CD4-positive, alpha-beta T cell (primary cell): ENCODE data around the gene LTA. TPM values are rescaled to one million over a fixed set of nuclear protein-coding genes. Genes with fewer than 3 reads are reported as not detected.
A peak's percentile ranks its signal among the peaks of the same experiment; 100 is the strongest.

Experiments
- ATAC-seq: fragments of 200-7000 bp; cut with Tn5 transposase; one replicate; pipeline ENCODE4 v1.10.0; 2022; ENCODE audit warnings: mild to moderate bottlenecking; ENCODE audit not compliant: poor library complexity
- CTCF ChIA-PET: fragments of 350-600 bp; sonication (Branson Sonifier 250); formaldehyde crosslinking; loops from one replicate; lab custom pipeline; 2021; ENCODE audit warnings: antibody characterized with exemption, inconsistent platforms; lab: Charles Lee
- POLR2A ChIA-PET: fragments of 350-600 bp; sonication (Branson Sonifier 250); formaldehyde crosslinking; loops from one replicate; lab custom pipeline; 2021; ENCODE audit warnings: antibody characterized with exemption, inconsistent platforms; lab: Charles Lee
- DNase-seq, 14 experiments: peaks; one replicate each; pipeline ENCODE4 v3.0.0-alpha.2; 2013 to 2020; ENCODE audit warnings: mixed read lengths in 2 of 14
- H3K27ac ChIP-seq, 2 donors: one replicate each; pipeline versions ENCODE4 v1.5.1 to v1.7.0; 2013; ENCODE audit warnings: low read length in 2 of 2, low read depth in 1 of 2, mild to moderate bottlenecking in 1 of 2
- H3K27me3 ChIP-seq, 2 experiments: 1 replicate in 1 of 2; 2 replicates in 1 of 2; pipeline versions ENCODE4 v1.6.1 to v1.7.0; 2013; ENCODE audit warnings: low read length in 2 of 2, control low read depth in 1 of 2, mild to moderate bottlenecking in 1 of 2, moderate library complexity in 1 of 2; ENCODE audit not compliant: insufficient read depth in 2 of 2, control insufficient read depth in 1 of 2
- H3K36me3 ChIP-seq: one replicate; pipeline ENCODE4 v1.6.1; 2013; ENCODE audit warnings: low read length, control low read depth; ENCODE audit not compliant: insufficient read depth
- H3K4me1 ChIP-seq: one replicate; pipeline ENCODE4 v1.6.1; 2013; ENCODE audit warnings: low read length, control low read depth; ENCODE audit not compliant: insufficient read depth
- H3K4me3 ChIP-seq: one replicate; pipeline ENCODE4 v1.5.1; 2013; ENCODE audit warnings: mild to moderate bottlenecking, low read length, moderate library complexity
- H3K9me3 ChIP-seq, 2 experiments: 1 replicate in 1 of 2; 2 replicates in 1 of 2; pipeline versions ENCODE4 v1.6.1 to v1.7.0; 2013; ENCODE audit warnings: low read length in 2 of 2, mild to moderate bottlenecking in 2 of 2, control low read depth in 1 of 2, moderate library complexity in 1 of 2; ENCODE audit not compliant: control insufficient read depth in 1 of 2, insufficient read depth in 1 of 2
- H3K27ac Mint-ChIP-seq: one replicate; pipeline ENCODE4 v1.8.0; 2020; ENCODE audit warnings: mixed read lengths
- H3K27me3 Mint-ChIP-seq: one replicate; pipeline ENCODE4 v1.8.0; 2021; ENCODE audit warnings: mixed read lengths
- H3K36me3 Mint-ChIP-seq: one replicate; pipeline ENCODE4 v1.8.0; 2021; ENCODE audit warnings: low read depth, mixed read lengths
- H3K4me1 Mint-ChIP-seq: one replicate; pipeline ENCODE4 v1.8.0; 2021; ENCODE audit warnings: low read depth, mixed read lengths
- H3K4me3 Mint-ChIP-seq: one replicate; pipeline ENCODE4 v1.8.0; 2020; ENCODE audit warnings: mild to moderate bottlenecking, mixed read lengths
- H3K9me3 Mint-ChIP-seq: one replicate; pipeline ENCODE4 v1.8.0; 2020; ENCODE audit warnings: mixed read lengths
- CTCF ChIP-seq: fragments of 200-600 bp; IDR thresholded peaks from one replicate; pipeline ENCODE4 v1.8.0; 2022; ENCODE audit warnings: antibody characterized with exemption, mild to moderate bottlenecking
- intact Hi-C, 2 experiments: fragments of 100-400 bp; cut with DNase I in 1 of 2; cut with micrococcal nuclease in 1 of 2; formaldehyde crosslinking; loops; one replicate each; pipeline versions ENCODE4 v1.15.1 to v1.9.0; 2023 to 2025; cut with DNase I, micrococcal nuclease
- total RNA-seq, 174 experiments: library from RNA in 2 of 174; stranded (reverse) in 2 of 174; gene quantifications; one replicate each; pipeline ENCODE4 v1.2.3 and lab custom pipeline; 2021 to 2026

Gene LTA
- total RNA-seq, 2 experiments from 2014 or later, result 15.4 to 16.7 TPM

GRCh38 chr6:31575952-31576685 is 4.0 kb downstream of the LTA start:
- no peak for TF ChIP-seq CTCF

DNA sequence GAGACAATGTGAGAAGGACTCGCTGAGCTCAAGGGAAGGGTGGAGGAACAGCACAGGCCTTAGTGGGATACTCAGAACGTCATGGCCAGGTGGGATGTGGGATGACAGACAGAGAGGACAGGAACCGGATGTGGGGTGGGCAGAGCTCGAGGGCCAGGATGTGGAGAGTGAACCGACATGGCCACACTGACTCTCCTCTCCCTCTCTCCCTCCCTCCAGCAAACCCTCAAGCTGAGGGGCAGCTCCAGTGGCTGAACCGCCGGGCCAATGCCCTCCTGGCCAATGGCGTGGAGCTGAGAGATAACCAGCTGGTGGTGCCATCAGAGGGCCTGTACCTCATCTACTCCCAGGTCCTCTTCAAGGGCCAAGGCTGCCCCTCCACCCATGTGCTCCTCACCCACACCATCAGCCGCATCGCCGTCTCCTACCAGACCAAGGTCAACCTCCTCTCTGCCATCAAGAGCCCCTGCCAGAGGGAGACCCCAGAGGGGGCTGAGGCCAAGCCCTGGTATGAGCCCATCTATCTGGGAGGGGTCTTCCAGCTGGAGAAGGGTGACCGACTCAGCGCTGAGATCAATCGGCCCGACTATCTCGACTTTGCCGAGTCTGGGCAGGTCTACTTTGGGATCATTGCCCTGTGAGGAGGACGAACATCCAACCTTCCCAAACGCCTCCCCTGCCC is 4.9 kb downstream of the LTA start:
- Histone ChIP-seq H3K4me1 (peaks cover 83% of the 10 kb centered on the region), H3K9me3 (no peaks in the 10 kb centered on the region), H3K36me3 (peaks cover 41% of the 10 kb centered on the region), H3K27me3 (no peaks in the 10 kb centered on the region), H3K4me3 (peak overlapping the region; percentile 75), H3K27ac (peak overlapping the region; percentile 84 to 87)
- H3K27ac Mint-ChIP-seq, result peak overlapping the region; percentile 95
- intact Hi-C loops, result loop anchor here in 1 of 2 experiments (2.0 kb wide), 1 partner anchor 14 kb away; no protein-coding TSS in a partner anchor
- peak overlapping the region; percentile 95 for H3K4me3 Mint-ChIP-seq
- H3K9me3 Mint-ChIP-seq, result no peaks in the 10 kb centered on the region
- peak in 6 of 14 experiments; percentile 31 to 91 (median 57) for DNase-seq
- POLR2A ChIA-PET, result interaction anchor here (0.9 to 34.9 kb wide), 8 partner anchors 6 to 380 kb away, joined by 3 to 1160 read pairs (median 26); partner anchors contain the start of genes ATP6V1G2, BAG6, DDX39B and LST1
- H3K36me3 Mint-ChIP-seq, result peaks cover 67% of the 10 kb centered on the region
- TF ChIP-seq CTCF, result no peak
- CTCF ChIA-PET, result interaction anchor here (1.0 to 16.9 kb wide), 6 partner anchors 9 to 84 kb away, joined by 3 to 353 read pairs (median 6); partner anchors contain the start of genes ATP6V1G2, LST1, NCR3 and NFKBIL1
- ATAC-seq, result no peak
- H3K4me1 Mint-ChIP-seq, result peaks cover 86% of the 10 kb centered on the region
- H3K27me3 Mint-ChIP-seq, result no peaks in the 10 kb centered on the region

More at GRCh38 chr6:31575952-31576685, 4.0 kb downstream of the LTA start:
- H3K9me3 Mint-ChIP-seq, result no peaks in the 10 kb centered on the region
- peaks cover 91% of the 10 kb centered on the region for H3K4me1 Mint-ChIP-seq
- H3K9me3 ChIP-seq, result no peaks in the 10 kb centered on the region
- peak overlapping the region; percentile 95 for H3K4me3 Mint-ChIP-seq
- ATAC-seq (no peak), DNase-seq (peak in 1 of 14 experiments; percentile 42)
- H3K4me1 ChIP-seq, result peaks cover 92% of the 10 kb centered on the region
- POLR2A ChIA-PET, result interaction anchor here (1.0 to 34.9 kb wide), 8 partner anchors 5 to 379 kb away, joined by 3 to 1160 read pairs (median 26); partner anchors contain the start of genes ATP6V1G2, BAG6, DDX39B and LST1
- CTCF ChIA-PET, result interaction anchor here (1.2 to 16.9 kb wide), 4 partner anchors 10 to 83 kb away, joined by 3 to 353 read pairs (median 87); partner anchors contain the start of genes ATP6V1G2, LST1, NCR3 and NFKBIL1
- H3K36me3 ChIP-seq, result peaks cover 37% of the 10 kb centered on the region
- no peaks in the 10 kb centered on the region for H3K27me3 ChIP-seq
- H3K36me3 Mint-ChIP-seq, result peaks cover 57% of the 10 kb centered on the region
- peak overlapping the region; percentile 95 for H3K27ac Mint-ChIP-seq
- H3K27me3 Mint-ChIP-seq, result no peaks in the 10 kb centered on the region
- peak overlapping the region; percentile 84 to 87 for H3K27ac ChIP-seq
- intact Hi-C loops, result loop anchor here in 1 of 2 experiments (2.0 kb wide), 1 partner anchor 13 kb away; no protein-coding TSS in a partner anchor
- peak overlapping the region; percentile 75 for H3K4me3 ChIP-seq

DNA sequence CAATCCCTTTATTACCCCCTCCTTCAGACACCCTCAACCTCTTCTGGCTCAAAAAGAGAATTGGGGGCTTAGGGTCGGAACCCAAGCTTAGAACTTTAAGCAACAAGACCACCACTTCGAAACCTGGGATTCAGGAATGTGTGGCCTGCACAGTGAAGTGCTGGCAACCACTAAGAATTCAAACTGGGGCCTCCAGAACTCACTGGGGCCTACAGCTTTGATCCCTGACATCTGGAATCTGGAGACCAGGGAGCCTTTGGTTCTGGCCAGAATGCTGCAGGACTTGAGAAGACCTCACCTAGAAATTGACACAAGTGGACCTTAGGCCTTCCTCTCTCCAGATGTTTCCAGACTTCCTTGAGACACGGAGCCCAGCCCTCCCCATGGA is 5.5 kb downstream of the LTA start:
- Mint-ChIP-seq H3K27me3 (no peaks in the 10 kb centered on the region), H3K4me3 (peak overlapping the region; percentile 95), H3K27ac (peak overlapping the region; percentile 95), H3K36me3 (peaks cover 68% of the 10 kb centered on the region), H3K4me1 (peaks cover 86% of the 10 kb centered on the region), H3K9me3 (no peaks in the 10 kb centered on the region)
- Histone ChIP-seq H3K27me3 (no peaks in the 10 kb centered on the region), H3K36me3 (peaks cover 41% of the 10 kb centered on the region), H3K4me1 (peaks cover 81% of the 10 kb centered on the region), H3K9me3 (no peaks in the 10 kb centered on the region), H3K4me3 (peak overlapping the region; percentile 75), H3K27ac (peak overlapping the region; percentile 84 to 87)
- no peak for TF ChIP-seq CTCF
- ChIA-PET CTCF (interaction anchor here (1.0 to 16.9 kb wide), 6 partner anchors 9 to 84 kb away, joined by 3 to 353 read pairs (median 6); partner anchors contain the start of genes ATP6V1G2, LST1, NCR3 and NFKBIL1), POLR2A (interaction anchor here (0.9 to 34.9 kb wide), 7 partner anchors 6 to 75 kb away, joined by 3 to 1160 read pairs (median 42); partner anchors contain the start of genes ATP6V1G2, BAG6, DDX39B and LST1)
- DNase-seq (no peak), ATAC-seq (no peak)
- intact Hi-C loops, result loop anchor here in 1 of 2 experiments (2.0 kb wide), 1 partner anchor 15 kb away; no protein-coding TSS in a partner anchor
